H9 (cell line): Measurements from ENCODE around the gene CCSER1. TPM values are rescaled to one million over a fixed set of nuclear protein-coding genes. Genes with fewer than 3 reads are reported as not detected.

Experiments
- DNase-seq: peaks from one replicate; pipeline ENCODE4 v3.0.0-alpha.2; 2017
- H2AFZ ChIP-seq: one replicate; pipeline ENCODE4 v1.6.1; 2013; ENCODE audit warnings: mild to moderate bottlenecking, low read length, control low read depth, moderate library complexity
- H2AK5ac ChIP-seq: 2 replicates; pipeline ENCODE4 v1.6.1; 2013; ENCODE audit warnings: low read length, control low read depth, mixed read lengths; ENCODE audit not compliant: insufficient read length
- H2BK120ac ChIP-seq: one replicate; pipeline ENCODE4 v1.6.1; 2013; ENCODE audit warnings: low read depth, mild to moderate bottlenecking, low read length, control low read depth, inconsistent platforms; ENCODE audit not compliant: poor library complexity, severe bottlenecking
- H2BK12ac ChIP-seq: 2 replicates; pipeline ENCODE4 v1.6.1; 2013; ENCODE audit warnings: low read length, control low read depth, mixed read lengths, low read depth; ENCODE audit not compliant: insufficient read length
- H2BK15ac ChIP-seq: 2 replicates; pipeline ENCODE4 v1.6.1; 2013; ENCODE audit warnings: low read depth, low read length, control low read depth
- H2BK20ac ChIP-seq: one replicate; pipeline ENCODE4 v1.6.1; 2013; ENCODE audit warnings: low read depth, mild to moderate bottlenecking, low read length, control low read depth, inconsistent platforms; ENCODE audit not compliant: poor library complexity, severe bottlenecking
- H2BK5ac ChIP-seq: 2 replicates; pipeline ENCODE4 v1.6.1; 2013; ENCODE audit warnings: low read length, control low read depth, mixed read lengths; ENCODE audit not compliant: insufficient read length
- H3K14ac ChIP-seq: 2 replicates; pipeline ENCODE4 v1.6.1; 2013; ENCODE audit warnings: low read length, control low read depth; ENCODE audit not compliant: insufficient read depth
- H3K18ac ChIP-seq: 2 replicates; pipeline ENCODE4 v1.6.1; 2013; ENCODE audit warnings: low read depth, mild to moderate bottlenecking, mixed read lengths, low read length, control low read depth; ENCODE audit not compliant: insufficient read length
- H3K23ac ChIP-seq: 2 replicates; pipeline ENCODE4 v1.6.1; 2013; ENCODE audit warnings: low read length, control low read depth, mixed read lengths, low read depth; ENCODE audit not compliant: insufficient read length
- H3K23me2 ChIP-seq: 2 replicates; pipeline ENCODE4 v1.6.1; 2013; ENCODE audit warnings: low read depth, mild to moderate bottlenecking, mixed read lengths, low read length, control low read depth; ENCODE audit not compliant: insufficient read length, poor library complexity, severe bottlenecking
- H3K27ac ChIP-seq: 2 replicates; pipeline ENCODE4 v1.5.1; 2013; ENCODE audit warnings: low read length, control low read depth, mixed read lengths, low read depth; ENCODE audit not compliant: insufficient read length
- H3K27me3 ChIP-seq: 2 replicates; pipeline ENCODE4 v1.6.1; 2013; ENCODE audit warnings: low read length, control low read depth, inconsistent platforms; ENCODE audit not compliant: insufficient read depth
- H3K4ac ChIP-seq: 2 replicates; pipeline ENCODE4 v1.6.1; 2013; ENCODE audit warnings: low read depth, mild to moderate bottlenecking, control low read depth, inconsistent platforms, low read length, moderate library complexity
- H3K4me1 ChIP-seq: 2 replicates; pipeline ENCODE4 v1.6.1; 2013; ENCODE audit warnings: low read length, control low read depth, inconsistent platforms; ENCODE audit not compliant: insufficient read depth
- H3K4me2 ChIP-seq: 2 replicates; pipeline ENCODE4 v1.6.1; 2013; ENCODE audit warnings: low read length, control low read depth, mixed read lengths; ENCODE audit not compliant: insufficient read length, insufficient read depth
- H3K56ac ChIP-seq: 2 replicates; pipeline ENCODE4 v1.6.1; 2013; ENCODE audit warnings: low read depth, mild to moderate bottlenecking, mixed read lengths, low read length, control low read depth; ENCODE audit not compliant: insufficient read length
- H3K79me1 ChIP-seq: 2 replicates; pipeline ENCODE4 v1.6.1; 2013; ENCODE audit warnings: low read depth, mild to moderate bottlenecking, moderate library complexity, low read length, control low read depth, inconsistent platforms; ENCODE audit not compliant: insufficient read depth, poor library complexity, severe bottlenecking
- H3K79me2 ChIP-seq: 2 replicates; pipeline ENCODE4 v1.6.1; 2013; ENCODE audit warnings: low read length, control low read depth, inconsistent platforms; ENCODE audit not compliant: insufficient read depth
- H3K9ac ChIP-seq: 2 replicates; pipeline ENCODE4 v1.6.1; 2013; ENCODE audit warnings: low read length, control low read depth, mixed read lengths; ENCODE audit not compliant: insufficient read length; ENCODE audit errors: extremely low read depth
- H3K9me3 ChIP-seq: one replicate; pipeline ENCODE4 v1.6.1; 2013; ENCODE audit warnings: low read depth, low read length, inconsistent platforms; ENCODE audit not compliant: control insufficient read depth
- H3T11ph ChIP-seq: one replicate; pipeline ENCODE4 v1.6.1; 2013; ENCODE audit warnings: mild to moderate bottlenecking, low read length, control low read depth, inconsistent platforms
- H4K20me1 ChIP-seq: one replicate; pipeline ENCODE4 v1.6.1; 2013; ENCODE audit not compliant: control insufficient read depth, insufficient read length, insufficient read depth
- H4K5ac ChIP-seq: 2 replicates; pipeline ENCODE4 v1.6.1; 2013; ENCODE audit warnings: low read depth, mild to moderate bottlenecking, mixed read lengths, low read length, control low read depth; ENCODE audit not compliant: insufficient read length
- H4K8ac ChIP-seq: replicated peaks from 2 replicates; pipeline ENCODE4 v1.6.1; 2013; ENCODE audit warnings: low read length, control low read depth, mixed read lengths, low read depth; ENCODE audit not compliant: insufficient read length
- H4K91ac ChIP-seq: 2 replicates; pipeline ENCODE4 v1.6.1; 2013; ENCODE audit warnings: low read depth, mild to moderate bottlenecking, moderate library complexity, mixed read lengths, low read length, control low read depth; ENCODE audit not compliant: insufficient read length
- H3K27ac Mint-ChIP-seq, 3 experiments: 2 replicates in 2 of 3; 3 replicates in 1 of 3; pipeline ENCODE4 v1.8.0; 2020 to 2021; ENCODE audit warnings: mixed read lengths in 3 of 3, mild to moderate bottlenecking in 1 of 3, moderate library complexity in 1 of 3
- H3K27me3 Mint-ChIP-seq: 2 replicates; pipeline ENCODE4 v1.8.0; 2021; ENCODE audit warnings: low read depth, mild to moderate bottlenecking, moderate library complexity, mixed read lengths
- H3K36me3 Mint-ChIP-seq, 3 experiments: 2 replicates in 2 of 3; 3 replicates in 1 of 3; pipeline ENCODE4 v1.8.0; 2020 to 2021; ENCODE audit warnings: low read depth in 3 of 3, mixed read lengths in 3 of 3; ENCODE audit not compliant: insufficient read depth in 1 of 3
- H3K4me1 Mint-ChIP-seq, 2 experiments: 2 replicates each; pipeline ENCODE4 v1.8.0; 2020; ENCODE audit warnings: mixed read lengths in 2 of 2
- H3K4me3 Mint-ChIP-seq, 2 experiments: 2 replicates in 1 of 2; 3 replicates in 1 of 2; pipeline ENCODE4 v1.8.0; 2020 to 2021; ENCODE audit warnings: mild to moderate bottlenecking in 2 of 2, mixed read lengths in 2 of 2, moderate library complexity in 1 of 2
- H3K9me3 Mint-ChIP-seq, 2 experiments: 2 replicates in 1 of 2; 3 replicates in 1 of 2; pipeline ENCODE4 v1.8.0; 2020; ENCODE audit warnings: mild to moderate bottlenecking in 2 of 2, mixed read lengths in 2 of 2, moderate library complexity in 1 of 2
- WGBS: extraction: QIAGEN DNeasy Blood & Tissue Kit; methylation state at CpG from one replicate; pipeline ENCODE4 v1.1.7; 2013; ENCODE audit warnings: missing lambda C conversion rate, low lambda C conversion rate, mixed read lengths; ENCODE audit not compliant: insufficient read length; ENCODE audit errors: extremely low coverage; 5-methylcytosine and 5-hydroxymethylcytosine counted together
- total RNA-seq: library from RNA; stranded (reverse); gene quantifications from 2 replicates; pipeline ENCODE4 v1.2.1, GENCODE V29; 2021
- TF ChIP-seq, protein P1 (sequence below): fragments of 200-600 bp; sonication (generic); conservative IDR thresholded peaks from 3 replicates; pipeline ENCODE4 v1.8.0; 2021; ENCODE audit warnings: antibody characterized with exemption, mild to moderate bottlenecking

CCSER1 gene
- total RNA-seq, 1 experiment from 2014 or later: 0.37 TPM

DNA sequence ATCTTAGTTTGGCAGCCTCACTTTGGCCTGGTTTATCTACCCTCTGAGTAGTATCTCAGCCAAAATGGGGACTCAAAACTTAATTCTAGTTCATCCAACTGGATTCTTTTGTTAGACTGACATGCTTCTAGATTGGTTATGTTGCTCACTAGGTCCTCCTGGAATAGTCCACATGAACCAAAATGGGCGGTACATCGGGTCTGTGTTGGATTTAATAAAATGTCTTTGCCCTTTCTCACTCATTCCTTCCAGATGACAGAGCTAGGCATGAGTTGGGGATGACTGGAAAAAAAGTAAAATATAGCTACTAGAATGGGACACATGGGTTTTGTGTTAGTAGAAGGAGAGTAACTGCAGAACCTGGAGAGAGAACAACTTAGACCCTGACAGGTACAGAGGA, 247.9 kb downstream of the CCSER1 start:
- TF ChIP-seq, protein P1, sequence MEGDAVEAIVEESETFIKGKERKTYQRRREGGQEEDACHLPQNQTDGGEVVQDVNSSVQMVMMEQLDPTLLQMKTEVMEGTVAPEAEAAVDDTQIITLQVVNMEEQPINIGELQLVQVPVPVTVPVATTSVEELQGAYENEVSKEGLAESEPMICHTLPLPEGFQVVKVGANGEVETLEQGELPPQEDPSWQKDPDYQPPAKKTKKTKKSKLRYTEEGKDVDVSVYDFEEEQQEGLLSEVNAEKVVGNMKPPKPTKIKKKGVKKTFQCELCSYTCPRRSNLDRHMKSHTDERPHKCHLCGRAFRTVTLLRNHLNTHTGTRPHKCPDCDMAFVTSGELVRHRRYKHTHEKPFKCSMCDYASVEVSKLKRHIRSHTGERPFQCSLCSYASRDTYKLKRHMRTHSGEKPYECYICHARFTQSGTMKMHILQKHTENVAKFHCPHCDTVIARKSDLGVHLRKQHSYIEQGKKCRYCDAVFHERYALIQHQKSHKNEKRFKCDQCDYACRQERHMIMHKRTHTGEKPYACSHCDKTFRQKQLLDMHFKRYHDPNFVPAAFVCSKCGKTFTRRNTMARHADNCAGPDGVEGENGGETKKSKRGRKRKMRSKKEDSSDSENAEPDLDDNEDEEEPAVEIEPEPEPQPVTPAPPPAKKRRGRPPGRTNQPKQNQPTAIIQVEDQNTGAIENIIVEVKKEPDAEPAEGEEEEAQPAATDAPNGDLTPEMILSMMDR: no peak
- Mint-ChIP-seq H3K4me1 (no peaks in the 10 kb centered on the region), H3K27ac (no peak overlapping the region), H3K36me3 (no peaks in the 10 kb centered on the region), H3K4me3 (no peak overlapping the region), H3K27me3 (no peaks in the 10 kb centered on the region), H3K9me3 (no peaks in the 10 kb centered on the region)
- no peaks in the 10 kb centered on the region for H4K20me1 ChIP-seq
- no peak overlapping the region for H4K8ac ChIP-seq
- H3K4me1 ChIP-seq: no peaks in the 10 kb centered on the region
- no peak overlapping the region for H3T11ph ChIP-seq
- no peaks in the 10 kb centered on the region for H3K27me3 ChIP-seq
- no peak overlapping the region for H2AK5ac ChIP-seq
- H2AFZ ChIP-seq: no peak overlapping the region
- no peak for DNase-seq
- H3K56ac ChIP-seq: no peak overlapping the region
- no peak overlapping the region for H3K18ac ChIP-seq
- H2BK12ac ChIP-seq: no peak overlapping the region
- no peaks in the 10 kb centered on the region for H3K9me3 ChIP-seq
- H2BK120ac ChIP-seq: no peak overlapping the region
- H3K4ac ChIP-seq: no peak overlapping the region
- no peaks in the 10 kb centered on the region for H3K79me1 ChIP-seq
- H3K23me2 ChIP-seq: no peaks in the 10 kb centered on the region
- H3K4me2 ChIP-seq: no peak overlapping the region
- H4K5ac ChIP-seq: no peak overlapping the region
- no peak overlapping the region for H3K23ac ChIP-seq
- no peak overlapping the region for H3K14ac ChIP-seq
- H2BK15ac ChIP-seq: no peak overlapping the region
- WGBS: no CpG with 5 or more reads among the region's 2 CpGs
- no peaks in the 10 kb centered on the region for H3K79me2 ChIP-seq
- no peak overlapping the region for H3K9ac ChIP-seq
- no peak overlapping the region for H4K91ac ChIP-seq
- no peak overlapping the region for H3K27ac ChIP-seq
- H2BK20ac ChIP-seq: no peak overlapping the region
- no peak overlapping the region for H2BK5ac ChIP-seq
